Trophoblast cell (in vitro differentiated cells and primary cell): ENCODE data around the gene NT5DC3.

Experiments
- DNase-seq, 2 donors: peaks; one replicate each; pipeline ENCODE4 v3.0.0-alpha.2; 2016
- H2AFZ ChIP-seq: 2 replicates; pipeline ENCODE4 v1.6.1; 2013; ENCODE audit warnings: low read length, moderate library complexity, mild to moderate bottlenecking; ENCODE audit not compliant: insufficient read depth, poor library complexity
- H2AK5ac ChIP-seq: 2 replicates; pipeline ENCODE4 v1.6.1; 2013; ENCODE audit warnings: mild to moderate bottlenecking, low read length
- H2BK120ac ChIP-seq: 2 replicates; pipeline ENCODE4 v1.6.1; 2013; ENCODE audit warnings: low read length, mild to moderate bottlenecking, moderate library complexity; ENCODE audit not compliant: insufficient read depth, poor library complexity
- H2BK12ac ChIP-seq: 2 replicates; pipeline ENCODE4 v1.6.1; 2013; ENCODE audit warnings: mild to moderate bottlenecking, low read length, moderate library complexity
- H2BK5ac ChIP-seq: 2 replicates; pipeline ENCODE4 v1.6.1; 2013; ENCODE audit warnings: low read length, low read depth, moderate library complexity, mild to moderate bottlenecking; ENCODE audit not compliant: poor library complexity
- H3K14ac ChIP-seq: 2 replicates; pipeline ENCODE4 v1.6.1; 2013; ENCODE audit warnings: mild to moderate bottlenecking, low read length
- H3K18ac ChIP-seq: 2 replicates; pipeline ENCODE4 v1.6.1; 2013; ENCODE audit warnings: mild to moderate bottlenecking, low read length
- H3K23ac ChIP-seq: 2 replicates; pipeline ENCODE4 v1.6.1; 2013; ENCODE audit warnings: low read length
- H3K27ac ChIP-seq: 2 replicates; pipeline ENCODE4 v1.5.1; 2013; ENCODE audit warnings: low read depth, mild to moderate bottlenecking, inconsistent platforms, low read length, moderate library complexity
- H3K27me3 ChIP-seq: 2 replicates; pipeline ENCODE4 v1.6.1; 2013; ENCODE audit warnings: inconsistent platforms, mild to moderate bottlenecking, low read length, moderate library complexity; ENCODE audit not compliant: insufficient read depth
- H3K36me3 ChIP-seq, 2 experiments: 1 replicate in 1 of 2; 2 replicates in 1 of 2; pipeline ENCODE4 v1.6.1; 2013; ENCODE audit warnings: low read length in 2 of 2, mild to moderate bottlenecking in 2 of 2, moderate library complexity in 1 of 2; ENCODE audit not compliant: insufficient read depth in 2 of 2, control insufficient read depth in 1 of 2
- H3K4ac ChIP-seq: 2 replicates; pipeline ENCODE4 v1.6.1; 2013; ENCODE audit warnings: low read depth, mild to moderate bottlenecking, low read length, moderate library complexity
- H3K4me1 ChIP-seq, 2 experiments: 1 replicate in 1 of 2; 2 replicates in 1 of 2; pipeline ENCODE4 v1.6.1; 2013; ENCODE audit warnings: low read length in 2 of 2, mild to moderate bottlenecking in 2 of 2, moderate library complexity in 1 of 2; ENCODE audit not compliant: insufficient read depth in 2 of 2, control insufficient read depth in 1 of 2
- H3K4me2 ChIP-seq: 2 replicates; pipeline ENCODE4 v1.6.1; 2013; ENCODE audit warnings: inconsistent platforms, mild to moderate bottlenecking, low read length, moderate library complexity
- H3K4me3 ChIP-seq: 2 replicates; pipeline ENCODE4 v1.5.1; 2013; ENCODE audit warnings: mild to moderate bottlenecking, low read depth, low read length, inconsistent platforms
- H3K79me1 ChIP-seq: one replicate; pipeline ENCODE4 v1.6.1; 2013; ENCODE audit warnings: low read length
- H3K79me2 ChIP-seq: 2 replicates; pipeline ENCODE4 v1.6.1; 2013; ENCODE audit warnings: low read length, mild to moderate bottlenecking; ENCODE audit not compliant: control insufficient read depth, insufficient read depth, poor library complexity
- H3K9ac ChIP-seq: 2 replicates; pipeline ENCODE4 v1.6.1; 2013; ENCODE audit warnings: mild to moderate bottlenecking, low read length
- H3K9me3 ChIP-seq: 2 replicates; pipeline ENCODE4 v1.6.1; 2013; ENCODE audit warnings: low read depth, mild to moderate bottlenecking, control low read depth, inconsistent platforms, low read length; ENCODE audit not compliant: insufficient read depth
- H4K12ac ChIP-seq: 2 replicates; pipeline ENCODE4 v1.6.1; 2013; ENCODE audit warnings: low read depth, mild to moderate bottlenecking, low read length, moderate library complexity
- H4K8ac ChIP-seq: 2 replicates; pipeline ENCODE4 v1.6.1; 2013; ENCODE audit warnings: low read depth, mild to moderate bottlenecking, low read length, moderate library complexity
- H4K91ac ChIP-seq: one replicate; pipeline ENCODE4 v1.6.1; 2013; ENCODE audit warnings: low read depth, mild to moderate bottlenecking, low read length, moderate library complexity
- WGBS: extraction: QIAGEN DNeasy Blood & Tissue Kit; methylation state at CpG from one replicate; pipeline ENCODE4 v1.1.7; 2013; ENCODE audit warnings: missing lambda C conversion rate; ENCODE audit not compliant: insufficient read length, insufficient coverage; ENCODE audit errors: extremely low coverage; 5-methylcytosine and 5-hydroxymethylcytosine counted together

Gene NT5DC3

DNA sequence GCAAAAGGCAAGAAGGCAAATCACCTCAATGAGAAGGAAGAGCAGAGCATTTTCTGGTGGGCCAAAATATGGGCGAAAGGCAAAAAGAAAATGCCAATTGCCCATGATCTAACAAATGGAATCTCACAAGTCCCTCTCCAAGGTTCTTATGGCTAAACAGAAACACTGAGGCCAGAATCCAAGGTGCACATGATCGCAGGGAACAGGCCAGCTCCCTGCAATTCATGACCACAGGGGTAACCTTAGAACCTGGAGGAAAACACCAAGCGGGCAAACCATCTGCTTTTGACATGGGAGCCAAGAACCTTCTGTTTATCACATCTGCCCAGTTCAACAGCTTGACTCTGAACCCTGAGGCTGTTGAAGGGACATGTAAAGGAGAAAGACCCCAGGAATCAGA is 60.0 kb downstream of the NT5DC3 start:
- H3K27me3 ChIP-seq = no peaks in the 10 kb centered on the region
- no CpG with 5 or more reads among the region's 3 CpGs for WGBS

DNA sequence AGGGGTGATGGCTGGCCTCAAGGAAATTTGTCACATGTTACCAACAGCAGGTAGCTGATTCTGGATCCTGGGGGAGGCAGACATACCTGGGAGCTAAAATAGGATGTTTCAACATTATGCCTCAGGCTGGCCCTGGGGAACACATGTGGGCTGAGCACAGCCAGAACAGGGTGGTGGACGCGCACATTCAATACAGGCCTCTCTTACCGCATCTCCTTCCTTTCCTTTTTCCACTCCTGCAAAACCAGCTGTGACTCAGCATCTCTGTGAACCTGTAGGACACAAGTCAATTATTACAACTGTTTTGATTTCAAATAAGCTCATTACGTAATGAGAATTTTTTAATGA is 61.0 kb downstream of the NT5DC3 start:
- H3K27ac ChIP-seq = peak overlapping the region; percentile 70
- no peak overlapping the region for H4K8ac ChIP-seq
- peak; percentile 90 to 97 for DNase-seq
- H3K14ac ChIP-seq = no peak overlapping the region
- H2BK5ac ChIP-seq = no peak overlapping the region
- no peak overlapping the region for H3K23ac ChIP-seq
- no peaks in the 10 kb centered on the region for H3K9me3 ChIP-seq
- H3K4me2 ChIP-seq = peak overlapping the region; percentile 2
- no peak overlapping the region for H3K9ac ChIP-seq
- H3K79me1 ChIP-seq = peaks cover 13% of the 10 kb centered on the region
- H3K4me3 ChIP-seq = no peak overlapping the region
- H3K18ac ChIP-seq = no peak overlapping the region
- H3K4ac ChIP-seq = no peak overlapping the region
- H2AFZ ChIP-seq = no peak overlapping the region
- peaks cover 13 to 17% of the 10 kb centered on the region in 2 experiments for H3K4me1 ChIP-seq
- H2BK120ac ChIP-seq = no peak overlapping the region
- no peak overlapping the region for H4K12ac ChIP-seq
- H3K79me2 ChIP-seq = peaks cover 3% of the 10 kb centered on the region
- no peak overlapping the region for H2AK5ac ChIP-seq
- peaks cover 13 to 16% of the 10 kb centered on the region in 2 experiments for H3K36me3 ChIP-seq
- WGBS = no CpG with 5 or more reads among the region's 4 CpGs
- no peaks in the 10 kb centered on the region for H3K27me3 ChIP-seq
- no peak overlapping the region for H4K91ac ChIP-seq
- no peak overlapping the region for H2BK12ac ChIP-seq

More for the DNA sequence above, 60.0 kb downstream of the NT5DC3 start:
- H2BK5ac ChIP-seq = no peak overlapping the region
- H2BK120ac ChIP-seq = peak overlapping the region; percentile 44
- no peak overlapping the region for H3K4me3 ChIP-seq
- H3K27ac ChIP-seq = no peak overlapping the region
- peak overlapping the region; percentile 5 for H3K18ac ChIP-seq
- H3K4me1 ChIP-seq = peaks cover 13 to 17% of the 10 kb centered on the region in 2 experiments
- peaks cover 13% of the 10 kb centered on the region for H3K79me1 ChIP-seq
- H2AFZ ChIP-seq = no peak overlapping the region
- H3K9ac ChIP-seq = no peak overlapping the region
- H4K8ac ChIP-seq = no peak overlapping the region
- H2BK12ac ChIP-seq = peak overlapping the region; percentile 21
- H3K4me2 ChIP-seq = no peak overlapping the region
- no peak overlapping the region for H2AK5ac ChIP-seq
- no peak overlapping the region for H3K23ac ChIP-seq
- no peaks in the 10 kb centered on the region for H3K9me3 ChIP-seq
- H3K4ac ChIP-seq = no peak overlapping the region
- H3K79me2 ChIP-seq = peaks cover 3% of the 10 kb centered on the region
- peak overlapping the region; percentile 39 for H3K14ac ChIP-seq
- H4K12ac ChIP-seq = no peak overlapping the region
- H4K91ac ChIP-seq = peak overlapping the region; percentile 25
- H3K36me3 ChIP-seq = peaks cover 13 to 16% of the 10 kb centered on the region in 2 experiments
- no peak for DNase-seq

DNA sequence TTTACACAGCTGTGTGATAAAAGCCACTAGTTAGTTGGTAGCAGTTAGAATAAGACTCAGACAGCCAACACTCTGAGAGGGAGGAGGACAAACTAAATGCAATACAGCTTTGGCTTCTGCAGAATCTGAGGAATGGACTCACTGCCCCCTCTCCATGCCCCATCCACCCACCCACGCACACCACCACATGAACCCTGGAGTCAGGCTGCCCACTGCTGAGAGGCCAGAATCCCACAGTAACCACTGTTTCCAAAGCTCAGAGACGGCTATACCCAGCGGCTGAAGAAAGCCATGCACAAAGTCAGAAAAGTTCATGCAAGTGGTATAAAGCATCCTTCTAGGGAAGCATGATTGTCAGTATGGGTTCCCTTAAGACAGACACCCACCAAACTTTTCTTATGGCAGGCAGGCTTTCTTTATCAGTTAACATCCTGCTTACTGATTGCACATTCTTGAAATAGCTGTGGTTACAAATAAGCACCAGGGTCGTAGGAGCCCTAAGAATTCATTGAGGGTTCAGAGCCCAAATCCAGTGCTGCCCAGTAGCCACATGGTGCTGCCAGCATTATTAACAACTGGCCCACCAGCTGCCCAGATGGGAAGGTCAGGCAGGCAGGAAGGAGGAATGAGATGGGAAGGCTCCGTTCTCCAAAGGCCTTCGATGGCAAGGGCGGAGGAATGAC is 61.5 kb downstream of the NT5DC3 start:
- H3K4me3 ChIP-seq = no peak overlapping the region
- H3K23ac ChIP-seq = no peak overlapping the region
- no peak overlapping the region for H3K9ac ChIP-seq
- peak overlapping the region; percentile 34 for H4K91ac ChIP-seq
- H3K9me3 ChIP-seq = no peaks in the 10 kb centered on the region
- H2BK12ac ChIP-seq = no peak overlapping the region
- H3K27ac ChIP-seq = peak overlapping the region; percentile 70
- H2AK5ac ChIP-seq = no peak overlapping the region
- no peaks in the 10 kb centered on the region for H3K27me3 ChIP-seq
- no peak for DNase-seq
- no peak overlapping the region for H3K4ac ChIP-seq
- H4K12ac ChIP-seq = no peak overlapping the region
- H3K4me1 ChIP-seq = peaks cover 9 to 14% of the 10 kb centered on the region in 2 experiments
- peak overlapping the region; percentile 31 for H3K18ac ChIP-seq
- no peak overlapping the region for H2AFZ ChIP-seq
- H2BK5ac ChIP-seq = peak overlapping the region; percentile 23
- peaks cover 11% of the 10 kb centered on the region for H3K79me1 ChIP-seq
- H3K79me2 ChIP-seq = peaks cover 3% of the 10 kb centered on the region
- H4K8ac ChIP-seq = no peak overlapping the region
- peak overlapping the region; percentile 27 for H2BK120ac ChIP-seq
- no CpG with 5 or more reads among the region's 7 CpGs for WGBS
- peaks cover 15 to 17% of the 10 kb centered on the region in 2 experiments for H3K36me3 ChIP-seq
- peak overlapping the region; percentile 2 for H3K4me2 ChIP-seq
- no peak overlapping the region for H3K14ac ChIP-seq

DNA sequence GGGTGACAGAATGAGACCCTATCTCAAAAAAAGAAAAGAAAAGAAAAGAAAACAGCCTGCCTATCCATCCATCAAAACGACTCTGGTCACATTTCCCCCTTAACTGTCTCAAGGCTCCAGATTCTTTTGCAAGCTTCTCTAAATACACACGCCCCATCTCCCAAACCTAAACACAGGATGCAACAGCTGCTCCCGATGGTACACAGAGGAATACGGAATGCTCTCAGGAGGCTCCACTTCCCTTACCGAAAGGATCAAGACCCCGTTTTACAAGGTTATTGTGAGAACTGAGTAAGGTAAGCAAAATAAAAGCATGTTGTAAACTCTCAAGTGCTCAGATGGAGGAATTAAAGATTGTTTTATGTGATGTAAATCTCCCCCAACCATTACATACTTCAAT is 62.3 kb downstream of the NT5DC3 start:
- WGBS = no CpG with 5 or more reads among the region's 6 CpGs
- no peak overlapping the region for H3K27ac ChIP-seq
- H2BK12ac ChIP-seq = peak overlapping the region; percentile 56
- H3K79me2 ChIP-seq = no peaks in the 10 kb centered on the region
- no peak overlapping the region for H2BK5ac ChIP-seq
- H2AFZ ChIP-seq = no peak overlapping the region
- peaks cover 12 to 13% of the 10 kb centered on the region in 2 experiments for H3K36me3 ChIP-seq
- H4K8ac ChIP-seq = no peak overlapping the region
- H3K79me1 ChIP-seq = peaks cover 6% of the 10 kb centered on the region
- no peaks in the 10 kb centered on the region for H3K27me3 ChIP-seq
- no peak overlapping the region for H4K12ac ChIP-seq
- no peak overlapping the region for H3K14ac ChIP-seq
- no peak overlapping the region for H3K9ac ChIP-seq
- H3K4me2 ChIP-seq = no peak overlapping the region
- H2AK5ac ChIP-seq = no peak overlapping the region
- H3K4me1 ChIP-seq = peaks cover 5 to 8% of the 10 kb centered on the region in 2 experiments
- H3K18ac ChIP-seq = no peak overlapping the region
- no peak overlapping the region for H3K4ac ChIP-seq
- H2BK120ac ChIP-seq = no peak overlapping the region
- H3K9me3 ChIP-seq = no peaks in the 10 kb centered on the region
- H3K23ac ChIP-seq = no peak overlapping the region
- H4K91ac ChIP-seq = peak overlapping the region; percentile 47
- no peak overlapping the region for H3K4me3 ChIP-seq
- no peak for DNase-seq
